ENCODE measurements around the gene CDH24.

The CDH24 gene

GRCh38 chr14:23056956-23057756 lies at the start of gene CDH24:
CDH24 (minus strand) TSS chr14:23057520; CDS start chr14:23055733, 1,787 bp downstream.
- in situ Hi-C loops (cut with MboI; ENCODE audit: low pct_unique_long_range_greater_than_20kb, low sequenced_read_pairs), result no loop called here
- DNase-seq, result peak; percentile 64

- no peak for DNase-seq
- in situ Hi-C loops (cut with MboI; ENCODE audit: low pct_unique_long_range_greater_than_20kb, low sequenced_read_pairs), result no loop called here
Measured at GRCh38 chr14:23106747-23107045, 49.4 kb upstream of the CDH24 start.

GRCh38 chr14:23105348-23105824 lies 48.1 kb upstream of the CDH24 start:
- in situ Hi-C loops (cut with MboI; ENCODE audit: low pct_unique_long_range_greater_than_20kb, low sequenced_read_pairs), result no loop called here
- no peak for DNase-seq

DNA sequence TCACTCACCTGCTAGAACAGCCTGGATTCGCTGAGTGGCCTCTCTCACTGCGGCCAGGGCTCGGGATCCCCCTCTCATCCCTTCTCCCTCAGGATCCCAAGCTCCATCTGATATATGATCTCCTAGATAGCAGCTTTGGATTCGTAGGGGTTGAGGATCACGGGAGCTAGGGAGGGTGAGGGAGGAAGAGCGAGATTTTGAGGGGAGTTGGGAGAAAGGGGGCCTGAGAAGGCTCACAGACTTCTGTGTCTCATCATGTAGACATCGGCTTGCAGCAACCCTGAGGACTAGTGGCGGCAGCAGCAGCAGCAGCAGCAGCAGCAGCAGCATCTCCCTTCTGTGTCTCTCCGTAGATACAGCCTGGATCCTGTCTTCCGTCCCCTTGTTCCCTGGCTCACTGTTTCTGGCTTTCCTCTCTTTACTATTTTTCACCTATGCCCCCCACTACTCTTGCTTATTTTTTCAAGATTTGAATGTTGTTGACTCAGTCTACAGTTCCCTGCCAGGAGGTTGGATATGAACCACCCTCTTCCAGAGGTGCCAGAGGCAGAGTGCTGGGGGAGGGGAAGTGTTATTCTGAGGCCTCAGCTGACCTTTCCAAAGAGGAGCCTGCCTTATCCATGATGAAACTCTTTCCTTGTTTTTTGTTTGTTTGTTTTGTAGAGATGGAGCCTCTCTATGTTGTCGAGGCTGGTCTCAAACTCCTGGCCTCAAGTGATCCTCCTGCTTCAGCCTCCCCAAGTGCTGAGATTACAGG lies 47.4 kb upstream of the CDH24 start, which contains the start of gene CIROP:
TSS of gene CIROP (minus strand) at position 399 of the 757 bp plus-strand sequence. CDS start at position 330, 69 bp downstream.
- in situ Hi-C loops (cut with MboI; ENCODE audit: low pct_unique_long_range_greater_than_20kb, low sequenced_read_pairs), result no loop called here
- DNase-seq, result no peak

GRCh38 chr14:23104070-23104590 lies 46.8 kb upstream of the CDH24 start:
- in situ Hi-C loops (cut with MboI; ENCODE audit: low pct_unique_long_range_greater_than_20kb, low sequenced_read_pairs), result no loop called here
- no peak for DNase-seq

DNA sequence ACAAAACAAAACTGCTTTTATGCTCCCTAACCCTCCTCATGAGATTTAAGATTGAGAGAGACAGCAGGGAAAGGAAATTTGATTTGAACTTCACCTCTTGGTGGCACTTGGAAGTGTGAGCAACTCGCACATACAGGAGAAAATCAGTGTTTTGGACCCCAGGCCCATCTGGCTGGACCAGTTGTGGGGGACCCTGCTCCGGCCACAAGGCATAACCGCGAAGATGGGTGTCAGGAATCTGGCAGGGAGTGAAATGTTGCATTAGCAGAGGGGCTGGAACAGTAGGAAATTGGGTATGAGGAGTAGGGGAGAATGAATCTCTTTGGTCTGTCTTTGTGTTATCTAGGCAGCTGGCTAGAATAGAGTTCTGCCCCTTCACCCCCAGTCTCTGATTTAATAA lies 46.3 kb upstream of the CDH24 start:
- in situ Hi-C loops (cut with MboI; ENCODE audit: low pct_unique_long_range_greater_than_20kb, low sequenced_read_pairs), result no loop called here
- no peak for DNase-seq

DNA sequence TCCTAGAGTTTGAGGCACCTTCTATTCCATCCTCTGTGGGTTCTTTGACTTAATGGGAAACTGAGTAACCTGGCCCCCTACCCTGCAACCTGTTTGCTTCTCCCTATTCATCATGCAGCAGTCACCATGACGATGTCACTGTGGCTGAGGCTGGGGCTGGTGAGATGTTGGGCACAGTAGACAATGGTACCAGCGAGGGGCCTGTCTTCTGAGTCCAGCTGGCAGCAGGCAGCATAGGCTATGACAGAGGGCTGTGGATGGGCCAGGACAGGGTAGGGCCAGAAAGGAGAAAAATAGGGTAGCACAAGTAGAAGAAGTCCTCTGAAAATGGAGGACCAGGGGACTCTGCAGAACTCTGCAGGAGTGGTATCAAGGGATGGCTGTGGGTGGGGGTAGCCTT lies 45.5 kb upstream of the CDH24 start:
- in situ Hi-C loops (cut with MboI; ENCODE audit: low pct_unique_long_range_greater_than_20kb, low sequenced_read_pairs), result no loop called here
- no peak for DNase-seq

- DNase-seq, result no peak
- in situ Hi-C loops (cut with MboI; ENCODE audit: low pct_unique_long_range_greater_than_20kb, low sequenced_read_pairs), result no loop called here
Measured at GRCh38 chr14:23101986-23102625, 44.8 kb upstream of the CDH24 start.

GRCh38 chr14:23101213-23101970 lies 44.1 kb upstream of the CDH24 start:
- in situ Hi-C loops (cut with MboI; ENCODE audit: low pct_unique_long_range_greater_than_20kb, low sequenced_read_pairs), result no loop called here
- DNase-seq, result no peak

DNA sequence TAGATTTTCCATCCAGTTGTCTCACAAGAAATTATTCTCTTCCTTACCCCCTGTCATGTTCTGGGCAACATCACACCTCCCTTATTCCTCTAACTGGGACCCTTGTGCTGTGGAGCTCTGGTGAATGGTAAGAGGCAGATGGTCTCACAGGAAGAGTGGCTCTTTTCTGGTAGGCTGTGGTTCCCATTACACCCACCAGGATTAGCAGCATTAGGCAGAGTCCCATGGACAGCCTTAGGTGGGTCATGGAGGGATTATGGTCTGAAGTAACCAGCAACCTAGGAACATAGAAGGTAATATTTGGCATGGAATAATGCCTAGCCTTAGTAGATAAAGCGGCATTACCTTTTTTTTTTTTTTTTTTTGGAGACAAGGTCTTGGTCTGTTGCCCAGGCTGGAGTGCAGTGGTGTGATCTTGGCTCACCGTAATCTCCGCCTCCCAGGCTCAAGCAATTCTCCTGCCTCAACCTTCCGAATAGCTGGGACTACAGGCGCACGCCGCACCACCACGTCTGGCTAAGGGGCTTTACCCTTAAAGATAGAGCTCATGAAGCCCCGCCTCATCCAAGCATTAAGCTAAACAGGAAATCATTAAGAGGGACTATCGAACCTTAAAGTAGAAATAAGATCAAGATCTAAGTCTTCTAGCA lies 42.0 kb upstream of the CDH24 start:
- DNase-seq, result no peak
- in situ Hi-C loops (cut with MboI; ENCODE audit: low pct_unique_long_range_greater_than_20kb, low sequenced_read_pairs), result no loop called here

DNA sequence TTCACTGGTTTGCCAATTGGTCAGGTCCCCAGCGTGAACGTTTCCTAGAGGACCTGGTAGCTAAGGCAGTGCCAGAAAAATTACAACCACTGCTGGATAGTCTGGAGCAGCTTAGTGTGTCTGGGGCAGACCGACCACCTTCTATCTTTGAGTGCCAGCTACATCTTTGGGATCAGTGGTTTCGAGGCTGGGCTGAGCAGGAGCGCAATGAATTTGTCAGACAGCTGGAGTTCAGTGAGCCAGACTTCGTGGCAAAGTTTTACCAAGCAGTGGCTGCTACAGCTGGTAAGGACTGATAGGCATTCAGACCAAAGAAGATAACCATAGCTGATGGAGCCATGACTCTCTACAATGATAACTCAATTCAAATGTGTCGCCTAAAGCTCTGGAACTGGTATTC lies 40.5 kb upstream of the CDH24 start:
- no peak for DNase-seq
- in situ Hi-C loops (cut with MboI; ENCODE audit: low pct_unique_long_range_greater_than_20kb, low sequenced_read_pairs), result no loop called here

DNA sequence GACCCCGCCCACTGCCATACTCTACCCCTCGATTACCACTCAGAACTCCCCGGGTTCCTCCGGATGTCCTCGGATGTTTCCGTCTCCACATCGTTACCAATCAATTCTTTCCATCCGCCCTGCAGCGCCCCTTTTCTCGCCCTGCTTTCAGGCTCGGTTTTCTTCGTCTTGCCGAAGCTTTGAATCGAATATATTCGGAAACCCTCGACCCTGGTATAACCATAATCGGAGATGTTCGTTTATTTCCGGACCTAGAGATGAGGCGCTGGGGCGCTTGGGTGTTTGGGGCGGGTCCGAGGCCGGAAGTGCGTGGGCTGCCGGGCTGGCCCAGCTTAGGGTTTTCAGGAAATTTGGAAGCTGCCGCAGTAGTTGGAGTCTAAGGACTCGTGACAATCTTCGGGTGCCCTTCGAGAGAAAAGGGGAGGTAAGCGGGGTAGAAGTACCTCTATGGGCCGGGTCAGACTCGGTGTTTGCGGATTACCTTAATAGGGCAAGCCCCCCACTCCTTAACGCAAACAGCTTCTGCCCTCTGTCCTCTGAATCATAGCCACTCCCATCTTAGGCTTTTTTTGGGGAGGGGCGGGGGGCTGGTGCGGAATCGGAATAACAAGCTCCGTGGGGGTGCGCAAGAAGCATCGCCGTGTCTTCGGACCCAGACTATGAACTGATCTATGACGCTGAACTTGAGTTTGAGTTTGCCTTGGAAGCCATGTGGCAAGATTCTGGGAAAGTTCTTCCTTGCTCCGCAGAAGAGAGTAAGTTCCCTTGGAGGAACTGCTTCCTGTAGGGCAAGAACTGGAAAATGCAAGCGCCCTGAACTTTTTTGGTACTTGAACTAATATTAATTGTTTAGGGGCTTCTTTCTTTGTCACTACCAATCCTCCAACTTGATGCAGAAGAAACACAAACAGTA lies 38.1 kb upstream of the CDH24 start, which contains the start of gene C14orf119:
TSS of gene C14orf119 (plus strand) at position 310 of the 913 bp plus-strand sequence. CDS start 2,154 bp downstream, outside the sequence.
- DNase-seq, result peak; percentile 100

GRCh38 chr14:23094666-23095195 lies 37.4 kb upstream of the CDH24 start, which contains the start of gene ACIN1:
ACIN1 (minus strand) TSS chr14:23095136; CDS start chr14:23095112, 24 bp downstream.
- peak; percentile 87 for DNase-seq
- in situ Hi-C loops (cut with MboI; ENCODE audit: low pct_unique_long_range_greater_than_20kb, low sequenced_read_pairs), result no loop called here

More for the DNA sequence above, 38.1 kb upstream of the CDH24 start, which contains the start of gene C14orf119:
- in situ Hi-C loops (cut with MboI; ENCODE audit: low pct_unique_long_range_greater_than_20kb, low sequenced_read_pairs), result no loop called here

- in situ Hi-C loops (cut with MboI; ENCODE audit: low pct_unique_long_range_greater_than_20kb, low sequenced_read_pairs), result no loop called here
- DNase-seq, result no peak
Measured at GRCh38 chr14:23093991-23094665, 36.8 kb upstream of the CDH24 start.

DNA sequence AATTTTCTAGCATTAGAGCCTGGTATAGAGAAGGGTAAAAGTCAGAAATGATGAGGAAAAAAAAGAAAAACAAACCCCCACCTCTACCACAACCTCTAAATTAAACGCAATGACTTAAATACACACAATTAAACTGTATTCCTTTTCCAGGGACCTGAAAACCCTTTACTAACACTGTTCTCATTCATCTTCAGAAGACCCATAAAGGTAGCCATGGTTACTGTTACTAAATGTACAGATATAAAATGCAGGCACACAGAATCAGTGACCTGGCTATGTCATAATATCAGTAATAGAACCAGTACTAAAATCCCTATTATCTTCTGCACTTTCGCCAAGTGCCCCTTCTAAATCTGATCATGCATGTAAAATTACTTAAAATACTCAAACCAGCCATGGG lies 36.2 kb upstream of the CDH24 start:
- in situ Hi-C loops (cut with MboI; ENCODE audit: low pct_unique_long_range_greater_than_20kb, low sequenced_read_pairs), result no loop called here
- DNase-seq, result no peak

DNA sequence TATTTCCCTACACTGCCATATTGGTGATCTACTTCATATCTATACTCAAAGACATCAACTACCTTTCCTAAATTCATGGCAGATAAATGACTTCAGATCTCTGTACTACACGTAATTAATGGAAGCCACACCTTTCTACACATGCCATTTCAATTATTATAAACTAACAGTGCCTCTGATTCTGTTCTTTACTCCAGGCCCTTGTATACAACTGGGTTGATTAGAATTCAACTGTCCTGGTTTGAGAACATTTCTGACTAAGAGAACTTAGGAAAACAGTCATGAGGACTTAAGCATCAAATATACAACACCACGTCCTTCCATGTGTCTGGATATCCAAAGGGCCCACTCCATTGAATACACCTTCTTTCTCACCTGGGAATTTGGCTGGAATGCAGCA lies 35.8 kb upstream of the CDH24 start:
- in situ Hi-C loops (cut with MboI; ENCODE audit: low pct_unique_long_range_greater_than_20kb, low sequenced_read_pairs), result no loop called here
- no peak for DNase-seq
